HepG2 (cell line): Measurements from ENCODE around the gene LIPT2. TPM values are rescaled to one million over a fixed set of nuclear protein-coding genes. Genes with fewer than 3 reads are reported as not detected.

Experiments
- ATAC-seq: fragments of 200-7000 bp; cut with Tn5 transposase; 3 replicates; pipeline ENCODE4 v1.9.1; 2020; ENCODE audit warnings: mild to moderate bottlenecking, moderate library complexity
- BruUV-seq: library from RNA; stranded (reverse); fragments of 400-500 nt; replicated peaks from 2 replicates; lab custom pipeline; 2021; lab: Mats Ljungman, UMichigan
- CTCF ChIA-PET: fragments of 300-600 bp; formaldehyde crosslinking; extraction: SDS; loops from one replicate; lab custom pipeline; 2021; ENCODE audit warnings: low total read pairs, inconsistent platforms, low intra/inter-chr PET ratio; lab: Yijun Ruan, JAX
- POLR2A ChIA-PET: fragments of 350-600 bp; sonication (Branson Sonifier 250); formaldehyde crosslinking; loops from one replicate; lab custom pipeline; 2020; ENCODE audit warnings: antibody characterized with exemption, inconsistent platforms; lab: Yijun Ruan, JAX
- DNase-seq: peaks from one replicate; pipeline ENCODE4 v3.0.0-alpha.2; 2015; ENCODE audit warnings: low spot score
- FAIRE-seq: peaks from 3 replicates; lab custom pipeline; 2011; peaks lifted over from hg19 to GRCh38; lab: Jason Lieb, UNC
- H2AFZ ChIP-seq: one replicate; pipeline ENCODE4 v1.6.1; 2011; ENCODE audit warnings: low read length, inconsistent platforms
- H3K27ac ChIP-seq: fragments of 300-600 bp; 3 replicates; pipeline ENCODE4 v1.8.0; 2011; ENCODE audit warnings: mixed run types, mild to moderate bottlenecking, mixed read lengths, low read length, inconsistent platforms; ENCODE audit not compliant: insufficient read depth; ENCODE audit errors: extremely low read length
- H3K27me3 ChIP-seq, 2 experiments: fragments of 200-600 bp in 1 of 2; 2 replicates in 1 of 2; 3 replicates in 1 of 2; pipeline versions ENCODE4 v1.6.0 to v1.8.0; 2011; ENCODE audit warnings: low read length in 2 of 2, mild to moderate bottlenecking in 2 of 2, moderate library complexity in 2 of 2, inconsistent platforms in 1 of 2; ENCODE audit not compliant: insufficient read depth in 2 of 2, control insufficient read depth in 1 of 2
- H3K36me3 ChIP-seq, 2 experiments: fragments of 200-600 bp in 1 of 2; replicated peaks in 1 of 2; 2 replicates in 1 of 2; 3 replicates in 1 of 2; pipeline versions ENCODE4 v1.5.1 to v1.8.0; 2011; ENCODE audit warnings: low read length in 2 of 2, inconsistent platforms in 1 of 2; ENCODE audit not compliant: insufficient read depth in 2 of 2, control insufficient read depth in 1 of 2
- H3K4me1 ChIP-seq: 2 replicates; pipeline ENCODE4 v1.5.1; 2012; ENCODE audit warnings: low read length, inconsistent platforms; ENCODE audit not compliant: insufficient read depth
- H3K4me2 ChIP-seq: 2 replicates; pipeline ENCODE4 v1.6.0; 2011; ENCODE audit warnings: low read depth, low read length, inconsistent platforms
- H3K4me3 ChIP-seq, 3 experiments: fragments of 200-600 bp in 1 of 3; sonication (generic), shearing (Covaris generic) in 1 of 3; replicated peaks in 1 of 3; 2 replicates each; pipeline ENCODE4 v1.5.1; 2011 to 2016; ENCODE audit warnings: low read length in 3 of 3, inconsistent platforms in 2 of 3, low read depth in 2 of 3, mild to moderate bottlenecking in 2 of 3, control low read depth in 1 of 3, mixed read lengths in 1 of 3; ENCODE audit not compliant: insufficient read depth in 1 of 3
- H3K79me2 ChIP-seq: one replicate; pipeline ENCODE4 v1.6.1; 2011; ENCODE audit warnings: low read length, inconsistent platforms; ENCODE audit not compliant: insufficient read depth
- H3K9ac ChIP-seq: 2 replicates; pipeline ENCODE4 v1.6.0; 2011; ENCODE audit warnings: mild to moderate bottlenecking, low read depth, low read length, inconsistent platforms; ENCODE audit not compliant: insufficient read depth
- H3K9me3 ChIP-seq: 2 replicates; pipeline ENCODE4 v1.5.1; 2012; ENCODE audit warnings: mild to moderate bottlenecking, low read length
- H4K20me1 ChIP-seq: 2 replicates; pipeline ENCODE4 v1.6.0; 2011; ENCODE audit warnings: inconsistent platforms, mild to moderate bottlenecking, low read length, moderate library complexity; ENCODE audit not compliant: insufficient read depth
- CTCF ChIP-seq: sonication (generic); formaldehyde crosslinking; IDR thresholded peaks from 2 replicates; pipeline ENCODE4 v1.5.0; 2020; ENCODE audit warnings: mild to moderate bottlenecking, missing genetic modification reagents, moderate library complexity
- HOXA9 ChIP-seq: sonication (generic); formaldehyde crosslinking; IDR thresholded peaks from 2 replicates; pipeline ENCODE4 v1.8.1; 2022; ENCODE audit warnings: missing genetic modification reagents, mild to moderate bottlenecking, moderate library complexity, borderline replicate concordance
- POLR2AphosphoS5 ChIP-seq: IDR thresholded peaks from 2 replicates; pipeline ENCODE4 v1.6.1; 2012; ENCODE audit warnings: low read depth, low read length
- REL ChIP-seq: sonication (generic); formaldehyde crosslinking; conservative IDR thresholded peaks from 2 replicates; pipeline ENCODE4 v1.8.0; 2022; ENCODE audit warnings: mild to moderate bottlenecking, missing genetic modification reagents, moderate library complexity
- RXRB ChIP-seq: IDR thresholded peaks from 2 replicates; pipeline ENCODE4 v1.6.1; 2016; ENCODE audit warnings: borderline replicate concordance, missing genetic modification reagents, missing compliant biosample characterization
- ZBTB1 ChIP-seq: sonication (generic); formaldehyde crosslinking; IDR thresholded peaks from 2 replicates; pipeline ENCODE4 v1.4.0; 2020; ENCODE audit warnings: missing genetic modification reagents, borderline replicate concordance
- WGBS: methylation state at CpG from one replicate; pipeline ENCODE4 v1.1.6; 2017; ENCODE audit warnings: low lambda C conversion rate; 5-methylcytosine and 5-hydroxymethylcytosine counted together
- in situ Hi-C: cut with HindIII; loops from 2 replicates; pipeline ENCODE4 v1.10.0; 2017; ENCODE audit warnings: low pct_unique_long_range_greater_than_20kb; ENCODE audit not compliant: extremely low pct_ligation_motif_present
- intact Hi-C: fragments of 100-400 bp; cut with micrococcal nuclease; formaldehyde crosslinking; loops from one replicate; pipeline ENCODE4 v1.10.0; 2022; ENCODE audit not compliant: unreplicated experiment
- polyA plus RNA-seq, 8 experiments: library from polyadenylated mRNA; depleted of rRNA in 3 of 8; stranded (reverse) in 7 of 8; unstranded in 1 of 8; fragments of >200 nt; fragmentation: Illumina TruSeq in 4 of 8; extraction: Trizol in 4 of 8; gene quantifications; 2 replicates each; pipeline versions ENCODE4 v1.2.1 to v1.2.3, GENCODE V29; 2011 to 2016; ENCODE audit warnings: low read depth in 4 of 8, missing spikeins in 1 of 8, mixed read lengths in 1 of 8; ENCODE audit not compliant: insufficient read depth in 1 of 8
- total RNA-seq, 5 experiments: library from RNA; depleted of rRNA; stranded (reverse); fragments of >200 nt; fragmentation: Illumina TruSeq; extraction: Trizol; gene quantifications; 2 replicates each; pipeline ENCODE4 v1.2.3, GENCODE V29; 2016; ENCODE audit warnings: low read depth in 1 of 5

LIPT2 gene
- total and polyA plus RNA-seq, 2 of the 13 experiments (the other 11 are each of a cell fraction or from before 2014, with no cell fraction given) = 3.0 to 5.6 TPM

- no peaks in the 10 kb centered on the region for H3K9me3 ChIP-seq
- in situ Hi-C loops = no loop called here
- DNase-seq = no peak
- 0 out of 2 replicates have a peak overlapping the region, but pooled peaks have one; percentile 14 for H3K4me2 ChIP-seq
- no peak overlapping the region for H3K9ac ChIP-seq
- BruUV-seq = no TSS peak
- no peak for FAIRE-seq
- intact Hi-C loops = no loop called here
- no peak overlapping the region for H2AFZ ChIP-seq
- no peak overlapping the region for H3K4me3 ChIP-seq
- POLR2A ChIA-PET = no interaction called here
- H3K36me3 ChIP-seq = no peaks in the 10 kb centered on the region
- no peaks in the 10 kb centered on the region for H3K4me1 ChIP-seq
- H3K79me2 ChIP-seq = no peaks in the 10 kb centered on the region
- H3K27me3 ChIP-seq = peaks cover 0 to 6% of the 10 kb centered on the region in 2 experiments; a peak in 2 of 5 replicates
- ATAC-seq = no peak
- CTCF ChIA-PET = no interaction called here
- 45% methylated on average over 8 of the region's 8 CpGs for WGBS
- TF ChIP-seq REL (CRISPR knock-in tag) = no peak
- no peak for TF ChIP-seq POLR2AphosphoS5
- TF ChIP-seq CTCF (CRISPR knock-in tag) = no peak
- no peak for TF ChIP-seq RXRB
- TF ChIP-seq HOXA9 (CRISPR knock-in tag) = no peak
- H3K27ac ChIP-seq = no peak overlapping the region
- no peaks in the 10 kb centered on the region for H4K20me1 ChIP-seq
Measured at GRCh38 chr11:74534216-74534945, 40.9 kb upstream of the LIPT2 start.

- H2AFZ ChIP-seq = no peak overlapping the region
- BruUV-seq = no TSS peak
- no peak for FAIRE-seq
- POLR2A ChIA-PET = no interaction called here
- in situ Hi-C loops (no loop called here), intact Hi-C loops (no loop called here)
- no peaks in the 10 kb centered on the region for H3K36me3 ChIP-seq
- H3K4me3 ChIP-seq = no peak overlapping the region
- H3K9me3 ChIP-seq = no peaks in the 10 kb centered on the region
- DNase-seq = no peak
- no peak overlapping the region for H3K4me2 ChIP-seq
- H4K20me1 ChIP-seq = no peaks in the 10 kb centered on the region
- no peak overlapping the region for H3K27ac ChIP-seq
- no peaks in the 10 kb centered on the region for H3K4me1 ChIP-seq
- TF ChIP-seq ZBTB1 = no peak
- TF ChIP-seq, all 625 proteins: peak for 0
- 40% methylated on average over 8 of the region's 9 CpGs for WGBS
- CTCF ChIA-PET = no interaction called here
- Histone ChIP-seq H3K27me3 (peaks cover 0 to 6% of the 10 kb centered on the region in 2 experiments; a peak in 2 of 5 replicates), H3K79me2 (no peaks in the 10 kb centered on the region), H3K9ac (no peak overlapping the region)
- ATAC-seq = no peak
Measured at GRCh38 chr11:74533421-74533820, 39.9 kb upstream of the LIPT2 start.
